Omental fat pad (tissue), 4 donors: ENCODE results near the gene DLST. TPM values are rescaled to one million over a fixed set of nuclear protein-coding genes. Genes with fewer than 3 reads are reported as not detected.

ENCODE experiments used
- ATAC-seq: fragments of 150-250 bp; one replicate; pipeline ENCODE4 v1.9.1; 2016; ENCODE audit warnings: mild to moderate bottlenecking, moderate library complexity; ENCODE audit not compliant: low FRiP score
- DNase-seq: peaks from one replicate; pipeline ENCODE4 v3.0.0-alpha.2; 2019; ENCODE audit warnings: low spot score
- CTCF ChIP-seq, 3 donors: fragments of 450-650 bp; IDR thresholded peaks; one replicate each; pipeline ENCODE4 v1.5.1; 2016 to 2017; ENCODE audit warnings: antibody characterized with exemption in 3 of 3, mild to moderate bottlenecking in 3 of 3, moderate library complexity in 2 of 3
- total RNA-seq, 4 donors: library from RNA; depleted of rRNA; stranded (reverse); fragments of >200 nt; gene quantifications; one replicate each; pipeline ENCODE4 v1.1.0, GENCODE V29; 2016

Gene DLST
- total RNA-seq, 4 donors from 2014 or later, result 102 to 144 (median 114) TPM

GRCh38 chr14:74893614-74894091 lies 11.9 kb downstream of the DLST start:
- no peak for DNase-seq
- ATAC-seq, result no peak
- TF ChIP-seq CTCF (IDR thresholded peaks at IDR 0.05), result no peak

DNA sequence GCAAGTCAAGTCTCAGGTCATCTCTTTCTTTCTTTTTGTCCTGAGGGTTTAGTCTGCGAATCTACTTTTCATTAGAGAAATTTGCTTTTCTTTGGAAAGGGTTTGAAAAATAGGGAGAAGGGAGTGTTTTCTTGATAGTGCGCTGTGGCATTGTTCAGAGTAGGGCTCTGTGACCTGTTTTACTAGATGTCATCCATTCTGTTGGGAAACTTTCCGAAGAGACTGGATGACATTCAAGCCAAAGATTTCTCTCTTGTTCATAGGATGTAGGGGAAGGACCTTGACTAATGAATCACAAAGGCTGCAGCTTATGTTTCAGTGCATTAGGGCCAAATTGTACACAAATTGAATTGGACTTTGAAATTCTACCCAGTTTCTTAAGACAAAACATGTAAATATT lies 14.7 kb downstream of the DLST start:
- DNase-seq (no peak), ATAC-seq (no peak)
- no peak for TF ChIP-seq CTCF (IDR thresholded peaks at IDR 0.05)

DNA sequence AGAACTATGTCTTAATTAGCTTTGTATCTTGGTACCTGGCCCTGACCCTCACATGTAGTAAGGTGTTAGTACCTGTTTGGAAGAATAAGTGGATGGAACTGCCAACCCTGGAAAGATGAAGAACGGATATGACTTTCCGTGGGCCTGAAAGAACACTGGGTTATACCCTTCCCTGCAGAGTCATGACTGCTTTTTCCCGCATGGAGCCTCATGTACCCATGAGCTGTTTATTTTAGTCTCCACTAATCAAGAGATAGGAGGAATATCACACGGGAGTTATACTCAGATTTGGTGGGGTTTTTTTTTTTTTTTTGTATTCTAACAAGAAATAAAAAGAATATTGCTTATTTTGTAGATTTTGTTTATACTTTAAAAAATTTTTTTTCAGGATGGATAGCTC lies 15.9 kb downstream of the DLST start:
- DNase-seq (no peak), ATAC-seq (no peak)
- TF ChIP-seq CTCF (IDR thresholded peaks at IDR 0.05), result no peak

GRCh38 chr14:74898083-74898482 lies 16.4 kb downstream of the DLST start:
- ATAC-seq (no peak), DNase-seq (no peak)
- TF ChIP-seq CTCF (IDR thresholded peaks at IDR 0.05), result no peak

GRCh38 chr14:74898694-74899093 lies 17.0 kb downstream of the DLST start:
- TF ChIP-seq CTCF (IDR thresholded peaks at IDR 0.05), result no peak
- DNase-seq (no peak), ATAC-seq (no peak)

GRCh38 chr14:74902941-74903705 lies 21.4 kb downstream of the DLST start:
- ATAC-seq, result no peak
- no peak for DNase-seq
- no peak for TF ChIP-seq CTCF (IDR thresholded peaks at IDR 0.05)
